GM18951 (cell line): ENCODE results near the gene CT47A7.
"Not testable (repeated sequence)": the region's sequence is repeated elsewhere in the genome, so short reads cannot be mapped to it uniquely, and the experiment has no call there.

Experiments used
- POLR2A ChIP-seq: IDR thresholded peaks from 4 replicates; pipeline ENCODE4 v1.6.1; 2011; ENCODE audit warnings: mild to moderate bottlenecking; ENCODE audit not compliant: insufficient read length, insufficient read depth; ENCODE audit errors: extremely low read depth
- in situ Hi-C: fragments of 300-500 bp; cut with MboI; formaldehyde crosslinking; loops from one replicate; pipeline ENCODE4 v1.12.0; 2022; ENCODE audit warnings: low sequenced_read_pairs, mixed read lengths, inconsistent platforms; ENCODE audit not compliant: unreplicated experiment

CT47A7 gene

DNA sequence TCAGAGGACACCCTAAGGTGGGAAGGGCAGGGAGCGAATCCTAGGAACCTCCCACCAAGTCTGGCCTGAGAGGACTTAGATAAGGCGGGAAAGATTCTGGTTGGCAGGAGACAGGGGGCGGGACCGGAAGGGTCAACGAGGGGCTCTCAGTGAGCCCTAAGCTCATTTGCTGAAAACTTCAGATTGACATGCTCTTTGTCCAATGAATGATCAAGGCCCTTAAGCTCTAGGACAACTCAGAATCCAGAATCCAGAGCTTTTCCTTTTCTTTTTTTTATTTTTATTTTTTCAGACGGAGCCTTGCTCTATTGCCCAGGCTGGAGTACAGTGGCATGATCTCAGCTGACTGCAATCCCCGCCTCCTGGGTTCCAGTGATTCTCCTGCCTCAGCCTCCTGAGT, at the start of gene CT47A7:
Gene CT47A7, minus strand, starts transcription at position 101 of the 400 bp plus-strand sequence. CDS start 255 bp downstream, outside the sequence.
- in situ Hi-C loops, result not testable (repeated sequence)

DNA sequence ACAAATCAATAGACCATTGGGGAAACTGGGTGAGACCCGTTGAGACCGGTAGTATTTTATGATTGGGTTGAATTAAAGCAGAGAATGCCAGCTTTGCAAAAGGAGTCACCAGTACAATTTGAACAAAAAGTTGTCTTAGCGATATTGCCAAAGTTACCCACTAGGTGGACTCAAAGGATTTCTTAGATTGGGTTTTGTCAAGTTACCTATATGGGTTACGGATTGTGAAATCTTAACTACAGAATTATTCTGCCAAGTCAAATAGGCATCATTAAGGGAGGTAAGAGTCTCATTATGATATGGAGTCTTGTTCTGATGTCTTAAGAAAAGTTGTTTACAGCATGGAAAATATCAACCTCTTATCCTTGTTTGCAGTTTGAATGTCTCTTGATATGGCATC, 44.2 kb upstream of the CT47A7 start:
- in situ Hi-C loops, result no loop called here
- TF ChIP-seq POLR2A, result no peak

GRCh38 chrX:120999413-120999812, 43.0 kb upstream of the CT47A7 start:
- no peak for TF ChIP-seq POLR2A
- in situ Hi-C loops, result loop anchor here (25.0 kb wide), 1 partner anchor 137 kb away; no protein-coding TSS in a partner anchor

DNA sequence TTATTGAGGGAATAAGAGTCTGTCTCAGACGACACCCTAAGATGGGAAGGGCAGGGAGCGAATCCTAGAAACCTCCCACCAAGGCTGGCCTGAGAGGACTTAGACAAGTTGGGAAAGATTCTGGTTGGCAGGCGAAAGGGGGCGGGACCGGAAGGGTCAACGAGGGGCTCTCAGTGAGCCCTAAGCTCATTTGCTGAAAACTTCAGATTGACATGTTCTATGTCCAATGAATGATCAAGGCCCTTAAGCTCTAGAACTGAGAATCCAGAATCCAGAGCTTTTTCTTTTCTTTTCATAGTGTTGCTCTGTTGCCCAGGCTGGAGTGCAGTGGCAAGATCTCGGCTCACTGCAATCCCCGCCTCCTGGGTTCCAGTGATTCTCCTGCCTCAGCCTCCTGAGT, 29.3 kb upstream of the CT47A7 start, which contains the start of gene CT47A1:
Gene CT47A1, minus strand, starts transcription at position 101 of the 400 bp plus-strand sequence. CDS start 231 bp downstream, outside the sequence.
- in situ Hi-C loops, result loop anchor here (25.0 kb wide), 1 partner anchor 123 kb away; no protein-coding TSS in a partner anchor
